HUES64 (cell line): Measurements from ENCODE around the gene AMDHD2.

Source experiments
- H3K27ac ChIP-seq: 2 replicates; pipeline ENCODE4 v1.7.0; 2013; ENCODE audit warnings: low read depth, low read length, inconsistent platforms
- H3K27me3 ChIP-seq: 2 replicates; pipeline ENCODE4 v1.6.1; 2013; ENCODE audit warnings: mild to moderate bottlenecking, low read length; ENCODE audit not compliant: insufficient read depth
- H3K36me3 ChIP-seq: 2 replicates; pipeline ENCODE4 v1.6.1; 2013; ENCODE audit warnings: mild to moderate bottlenecking, low read length; ENCODE audit not compliant: insufficient read depth
- H3K4me1 ChIP-seq: 2 replicates; pipeline ENCODE4 v1.6.1; 2013; ENCODE audit warnings: mild to moderate bottlenecking, low read length, moderate library complexity; ENCODE audit not compliant: insufficient read depth
- H3K4me3 ChIP-seq: 2 replicates; pipeline ENCODE4 v1.5.1; 2013; ENCODE audit warnings: mild to moderate bottlenecking, low read length, moderate library complexity
- H3K9ac ChIP-seq: 2 replicates; pipeline ENCODE4 v1.6.1; 2013; ENCODE audit warnings: mild to moderate bottlenecking, low read depth, low read length
- H3K9me3 ChIP-seq: 2 replicates; pipeline ENCODE4 v1.6.1; 2013; ENCODE audit warnings: low read depth, low read length; ENCODE audit not compliant: insufficient read depth
- WGBS: fragments of 150-250, 120-280 bp; methylation state at CpG from one replicate; pipeline ENCODE4 v1.1.7; 2013; ENCODE audit warnings: missing lambda C conversion rate; 5-methylcytosine and 5-hydroxymethylcytosine counted together

Gene AMDHD2

GRCh38 chr16:2483939-2484897 lies 36.0 kb upstream of the AMDHD2 start:
- H3K4me3 ChIP-seq, result no peak overlapping the region
- H3K9me3 ChIP-seq, result no peaks in the 10 kb centered on the region
- no peak overlapping the region for H3K27ac ChIP-seq
- WGBS, result 91% methylated on average over 16 of the region's 16 CpGs
- no peaks in the 10 kb centered on the region for H3K4me1 ChIP-seq
- H3K9ac ChIP-seq, result no peak overlapping the region
- no peaks in the 10 kb centered on the region for H3K27me3 ChIP-seq
- H3K36me3 ChIP-seq, result no peaks in the 10 kb centered on the region

- Histone ChIP-seq H3K27me3 (no peaks in the 10 kb centered on the region), H3K9ac (no peak overlapping the region), H3K27ac (no peak overlapping the region), H3K4me1 (no peaks in the 10 kb centered on the region), H3K4me3 (no peak overlapping the region), H3K9me3 (no peaks in the 10 kb centered on the region), H3K36me3 (no peaks in the 10 kb centered on the region)
- WGBS, result 92% methylated on average over 13 of the region's 13 CpGs
These were observed 35.2 kb upstream of the AMDHD2 start for GRCh38 chr16:2484898-2485508.

GRCh38 chr16:2485811-2486507 lies 34.2 kb upstream of the AMDHD2 start:
- no peak overlapping the region for H3K9ac ChIP-seq
- no peak overlapping the region for H3K4me3 ChIP-seq
- 92% methylated on average over 33 of the region's 33 CpGs for WGBS
- H3K4me1 ChIP-seq, result no peaks in the 10 kb centered on the region
- no peaks in the 10 kb centered on the region for H3K27me3 ChIP-seq
- no peaks in the 10 kb centered on the region for H3K36me3 ChIP-seq
- H3K9me3 ChIP-seq, result no peaks in the 10 kb centered on the region
- no peak overlapping the region for H3K27ac ChIP-seq

- Histone ChIP-seq H3K36me3 (no peaks in the 10 kb centered on the region), H3K4me3 (no peak overlapping the region), H3K27ac (no peak overlapping the region), H3K4me1 (no peaks in the 10 kb centered on the region), H3K27me3 (no peaks in the 10 kb centered on the region), H3K9ac (no peak overlapping the region; the same call in 1 of the 2 replicates), H3K9me3 (no peaks in the 10 kb centered on the region)
- 77% methylated on average over 29 of the region's 29 CpGs for WGBS
These were observed 33.3 kb upstream of the AMDHD2 start for GRCh38 chr16:2486645-2487516.

- Histone ChIP-seq H3K9me3 (no peaks in the 10 kb centered on the region), H3K9ac (no peak overlapping the region; the same call in 1 of the 2 replicates), H3K27me3 (no peaks in the 10 kb centered on the region), H3K4me3 (no peak overlapping the region), H3K4me1 (no peaks in the 10 kb centered on the region), H3K36me3 (no peaks in the 10 kb centered on the region), H3K27ac (no peak overlapping the region)
- 93% methylated on average over 8 of the region's 8 CpGs for WGBS
These were observed 32.7 kb upstream of the AMDHD2 start for GRCh38 chr16:2487517-2487842.

- H3K27me3 ChIP-seq, result no peaks in the 10 kb centered on the region
- no peaks in the 10 kb centered on the region for H3K36me3 ChIP-seq
- WGBS, result 89% methylated on average over 14 of the region's 15 CpGs
- no peak overlapping the region for H3K4me3 ChIP-seq
- no peaks in the 10 kb centered on the region for H3K9me3 ChIP-seq
- no peaks in the 10 kb centered on the region for H3K4me1 ChIP-seq
- no peak overlapping the region for H3K27ac ChIP-seq
- H3K9ac ChIP-seq, result no peak overlapping the region; the same call in 1 of the 2 replicates
These were observed 32.2 kb upstream of the AMDHD2 start for GRCh38 chr16:2487903-2488531.

- Histone ChIP-seq H3K27me3 (no peaks in the 10 kb centered on the region), H3K9me3 (no peaks in the 10 kb centered on the region), H3K9ac (no peak overlapping the region), H3K4me3 (no peak overlapping the region), H3K4me1 (no peaks in the 10 kb centered on the region), H3K36me3 (no peaks in the 10 kb centered on the region), H3K27ac (no peak overlapping the region)
- 93% methylated on average over 16 of the region's 16 CpGs for WGBS
These were observed 30.6 kb upstream of the AMDHD2 start for GRCh38 chr16:2489581-2489980.

- no peak overlapping the region for H3K9ac ChIP-seq
- no peaks in the 10 kb centered on the region for H3K4me1 ChIP-seq
- WGBS, result 94% methylated on average over 23 of the region's 23 CpGs
These were observed 29.7 kb upstream of the AMDHD2 start for GRCh38 chr16:2490190-2491105.

GRCh38 chr16:2492292-2492691 lies 27.9 kb upstream of the AMDHD2 start:
- WGBS, result 95% methylated on average over 13 of the region's 13 CpGs
- Histone ChIP-seq H3K36me3 (peaks cover 6% of the 10 kb centered on the region; the same call in 1 of the 2 replicates), H3K27me3 (no peaks in the 10 kb centered on the region), H3K9me3 (no peaks in the 10 kb centered on the region), H3K9ac (no peak overlapping the region), H3K4me1 (no peaks in the 10 kb centered on the region), H3K27ac (no peak overlapping the region), H3K4me3 (no peak overlapping the region)

More at GRCh38 chr16:2490190-2491105, 29.7 kb upstream of the AMDHD2 start:
- H3K27ac ChIP-seq, result no peak overlapping the region
- no peaks in the 10 kb centered on the region for H3K27me3 ChIP-seq
- no peaks in the 10 kb centered on the region for H3K36me3 ChIP-seq
- no peak overlapping the region for H3K4me3 ChIP-seq
- no peaks in the 10 kb centered on the region for H3K9me3 ChIP-seq
